ENCODE measurements around the gene WWC2.

Gene WWC2

DNA sequence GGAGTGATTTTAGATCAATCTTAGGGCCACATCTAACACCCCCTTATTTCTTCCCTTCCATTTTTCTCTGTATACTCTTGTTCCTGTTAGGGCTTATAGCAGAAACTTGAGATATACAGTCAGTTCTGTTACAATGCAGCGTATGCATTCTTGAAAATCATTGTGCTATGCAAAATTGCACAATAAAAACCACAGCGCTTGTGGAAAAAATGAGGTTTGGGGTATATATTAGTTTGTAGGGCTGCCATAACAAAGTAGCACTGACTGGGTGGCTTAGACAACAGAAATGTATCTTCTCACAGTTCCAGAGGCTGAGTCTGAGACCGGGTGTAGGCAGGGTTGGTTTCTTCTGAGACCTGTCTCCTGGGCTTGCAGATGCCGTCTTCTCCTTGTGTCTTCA lies 59.0 kb downstream of the WWC2 start:
- H3K4me1 ChIP-seq = no peaks in the 10 kb centered on the region
- no peak overlapping the region for H3K9ac ChIP-seq
- no peak overlapping the region for H3K4me2 ChIP-seq (ENCODE audit: low read length)
- TF ChIP-seq, protein P1, sequence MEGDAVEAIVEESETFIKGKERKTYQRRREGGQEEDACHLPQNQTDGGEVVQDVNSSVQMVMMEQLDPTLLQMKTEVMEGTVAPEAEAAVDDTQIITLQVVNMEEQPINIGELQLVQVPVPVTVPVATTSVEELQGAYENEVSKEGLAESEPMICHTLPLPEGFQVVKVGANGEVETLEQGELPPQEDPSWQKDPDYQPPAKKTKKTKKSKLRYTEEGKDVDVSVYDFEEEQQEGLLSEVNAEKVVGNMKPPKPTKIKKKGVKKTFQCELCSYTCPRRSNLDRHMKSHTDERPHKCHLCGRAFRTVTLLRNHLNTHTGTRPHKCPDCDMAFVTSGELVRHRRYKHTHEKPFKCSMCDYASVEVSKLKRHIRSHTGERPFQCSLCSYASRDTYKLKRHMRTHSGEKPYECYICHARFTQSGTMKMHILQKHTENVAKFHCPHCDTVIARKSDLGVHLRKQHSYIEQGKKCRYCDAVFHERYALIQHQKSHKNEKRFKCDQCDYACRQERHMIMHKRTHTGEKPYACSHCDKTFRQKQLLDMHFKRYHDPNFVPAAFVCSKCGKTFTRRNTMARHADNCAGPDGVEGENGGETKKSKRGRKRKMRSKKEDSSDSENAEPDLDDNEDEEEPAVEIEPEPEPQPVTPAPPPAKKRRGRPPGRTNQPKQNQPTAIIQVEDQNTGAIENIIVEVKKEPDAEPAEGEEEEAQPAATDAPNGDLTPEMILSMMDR (IDR thresholded peaks at IDR 0.05) = no peak
- no peaks in the 10 kb centered on the region for H3K36me3 ChIP-seq (ENCODE audit: control insufficient read depth, insufficient read depth, low read length)
- no peak overlapping the region for H3K27ac ChIP-seq
- no peaks in the 10 kb centered on the region for H3K79me2 ChIP-seq
- H3K4me3 ChIP-seq (ENCODE audit: low read depth, low read length) = no peak overlapping the region
- no peaks in the 10 kb centered on the region for H3K27me3 ChIP-seq (ENCODE audit: control insufficient read depth, insufficient read depth, low read length)
- no peaks in the 10 kb centered on the region for H3K9me3 ChIP-seq (ENCODE audit: control insufficient read depth, low read length)
- no peak overlapping the region for H2AFZ ChIP-seq

DNA sequence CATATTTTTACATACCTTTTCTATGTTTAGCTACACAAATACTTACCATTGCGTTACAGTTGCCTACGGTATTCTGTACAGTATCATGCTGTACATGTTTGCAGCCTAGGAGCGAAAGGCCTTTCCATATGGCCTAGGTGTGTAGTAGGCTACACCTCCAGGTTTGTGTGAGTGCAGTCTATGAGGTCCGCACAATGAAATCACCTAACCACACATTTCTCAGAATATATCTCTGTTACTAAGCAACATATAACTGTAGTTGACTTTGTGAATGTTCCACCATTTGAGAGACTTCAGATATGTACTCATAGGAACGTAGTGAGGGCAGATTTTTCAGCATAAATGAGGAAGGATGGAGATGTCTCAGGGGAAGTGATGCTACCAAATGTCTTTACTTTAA lies 62.6 kb downstream of the WWC2 start:
- no peaks in the 10 kb centered on the region for H3K4me1 ChIP-seq
- no peaks in the 10 kb centered on the region for H3K27me3 ChIP-seq (ENCODE audit: control insufficient read depth, insufficient read depth, low read length)
- no peak overlapping the region for H3K4me2 ChIP-seq (ENCODE audit: low read length)
- TF ChIP-seq, protein P1 (IDR thresholded peaks at IDR 0.05) = no peak
- no peak overlapping the region for H3K27ac ChIP-seq
- H3K4me3 ChIP-seq (ENCODE audit: low read depth, low read length) = no peak overlapping the region
- no peaks in the 10 kb centered on the region for H3K79me2 ChIP-seq
- no peak overlapping the region for H3K9ac ChIP-seq
- no peaks in the 10 kb centered on the region for H3K36me3 ChIP-seq (ENCODE audit: control insufficient read depth, insufficient read depth, low read length)
- H3K9me3 ChIP-seq (ENCODE audit: control insufficient read depth, low read length) = no peaks in the 10 kb centered on the region
- no peak overlapping the region for H2AFZ ChIP-seq

DNA sequence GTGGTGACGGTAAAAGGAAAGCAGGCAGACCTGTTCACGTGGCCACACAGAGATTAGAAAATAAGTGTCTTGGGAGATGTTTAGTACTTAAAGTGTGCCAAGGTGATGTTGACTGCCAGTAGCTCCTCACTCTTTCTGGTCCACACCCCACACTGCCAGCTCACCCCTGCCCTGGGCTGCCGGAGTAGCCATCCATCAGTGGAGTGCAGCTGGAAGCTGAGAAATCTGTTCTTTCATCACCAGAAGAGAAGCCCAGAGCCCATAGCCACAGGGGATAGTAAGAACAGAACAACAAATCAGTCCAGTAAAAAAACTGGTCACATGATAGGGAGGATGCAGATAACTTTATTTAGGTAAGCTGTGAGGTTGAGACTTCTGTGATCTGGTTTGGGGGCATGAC lies 64.1 kb downstream of the WWC2 start:
- Histone ChIP-seq H3K36me3 (ENCODE audit: control insufficient read depth, insufficient read depth, low read length) (no peaks in the 10 kb centered on the region), H2AFZ (no peak overlapping the region), H3K4me1 (no peaks in the 10 kb centered on the region), H3K4me3 (ENCODE audit: low read depth, low read length) (no peak overlapping the region), H3K9me3 (ENCODE audit: control insufficient read depth, low read length) (no peaks in the 10 kb centered on the region), H3K79me2 (no peaks in the 10 kb centered on the region), H3K9ac (no peak overlapping the region), H3K4me2 (ENCODE audit: low read length) (no peak overlapping the region), H3K27ac (no peak overlapping the region), H3K27me3 (ENCODE audit: control insufficient read depth, insufficient read depth, low read length) (no peaks in the 10 kb centered on the region)
- TF ChIP-seq, protein P1 (IDR thresholded peaks at IDR 0.05) = no peak

DNA sequence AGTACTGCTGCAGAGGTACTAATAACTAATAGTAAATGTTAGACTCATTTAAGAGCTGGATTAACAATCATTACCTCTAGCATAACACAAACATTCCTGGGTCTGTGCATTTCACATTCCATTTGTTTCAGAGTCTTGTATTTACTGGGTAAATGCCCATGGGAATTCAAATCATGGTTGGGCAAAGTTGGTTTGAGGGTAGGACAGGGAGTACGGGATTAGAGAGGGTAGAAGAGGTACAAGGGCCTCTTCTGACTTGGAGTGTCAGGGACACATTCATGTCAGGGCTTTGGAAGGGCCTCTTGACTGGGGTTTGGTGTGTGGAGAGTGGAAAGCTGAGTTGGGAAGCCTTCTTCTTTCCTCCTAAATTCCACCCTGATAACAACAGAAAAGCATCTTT lies 65.9 kb downstream of the WWC2 start:
- Histone ChIP-seq H3K9me3 (ENCODE audit: control insufficient read depth, low read length) (no peaks in the 10 kb centered on the region), H3K9ac (no peak overlapping the region), H3K4me1 (no peaks in the 10 kb centered on the region), H3K27me3 (ENCODE audit: control insufficient read depth, insufficient read depth, low read length) (no peaks in the 10 kb centered on the region), H3K79me2 (no peaks in the 10 kb centered on the region), H3K27ac (no peak overlapping the region), H3K36me3 (ENCODE audit: control insufficient read depth, insufficient read depth, low read length) (no peaks in the 10 kb centered on the region), H2AFZ (no peak overlapping the region), H3K4me2 (ENCODE audit: low read length) (no peak overlapping the region), H3K4me3 (ENCODE audit: low read depth, low read length) (no peak overlapping the region)
- TF ChIP-seq, protein P1 (IDR thresholded peaks at IDR 0.05) = no peak

DNA sequence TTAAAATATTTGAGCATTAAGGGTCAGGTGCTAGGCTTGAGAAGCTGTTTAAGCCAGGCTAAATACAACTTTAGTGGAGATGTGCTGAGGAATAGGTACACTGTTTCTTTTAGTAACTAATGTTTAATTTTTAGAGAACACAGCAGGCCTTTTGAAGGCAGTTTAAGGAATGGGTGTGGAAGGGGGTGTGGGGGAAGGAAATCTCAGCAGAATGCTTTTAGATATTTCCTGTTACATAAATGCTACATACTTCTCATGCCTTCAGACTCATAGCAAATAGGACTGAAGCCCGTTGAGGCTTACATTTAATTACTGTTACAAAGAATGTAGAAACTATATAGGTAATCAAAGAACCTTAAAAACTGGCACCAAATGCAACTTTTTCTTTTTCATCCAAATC lies 66.3 kb downstream of the WWC2 start:
- Histone ChIP-seq H3K27ac (no peak overlapping the region), H3K9ac (no peak overlapping the region), H3K4me3 (ENCODE audit: low read depth, low read length) (no peak overlapping the region), H3K79me2 (no peaks in the 10 kb centered on the region), H3K36me3 (ENCODE audit: control insufficient read depth, insufficient read depth, low read length) (no peaks in the 10 kb centered on the region), H3K9me3 (ENCODE audit: control insufficient read depth, low read length) (no peaks in the 10 kb centered on the region), H3K27me3 (ENCODE audit: control insufficient read depth, insufficient read depth, low read length) (no peaks in the 10 kb centered on the region), H3K4me1 (no peaks in the 10 kb centered on the region), H3K4me2 (ENCODE audit: low read length) (no peak overlapping the region), H2AFZ (no peak overlapping the region)
- TF ChIP-seq, protein P1 (IDR thresholded peaks at IDR 0.05) = no peak

Data from parathyroid adenoma (tissue), 2 donors.